Measurements from ENCODE around the gene MTR. TPM values are rescaled to one million over a fixed set of nuclear protein-coding genes. Genes with fewer than 3 reads are reported as not detected.

MTR gene
- total RNA-seq, 1 experiment from 2014 or later, result 14.2 TPM

DNA sequence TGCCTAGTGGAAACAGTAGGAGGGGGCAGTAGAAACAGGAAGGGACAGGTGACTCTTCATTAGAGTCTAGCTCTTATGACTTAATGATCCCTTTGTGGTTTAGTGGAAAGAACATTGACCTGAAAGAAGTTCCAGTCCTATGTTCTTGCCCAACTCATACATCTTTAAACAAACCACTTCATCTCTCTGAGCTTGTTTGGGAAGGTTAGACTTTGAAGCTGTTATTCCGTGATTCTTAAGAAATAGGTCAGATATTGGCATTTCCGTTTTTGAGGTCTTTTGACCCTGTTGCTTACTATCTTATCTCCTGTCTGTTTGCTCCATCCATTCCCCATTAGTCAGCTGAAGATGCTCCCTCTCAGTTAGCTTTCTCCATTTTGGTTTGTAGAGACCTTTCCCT, 38.5 kb downstream of the MTR start:
- BruUV-seq (replicated peaks), result no TSS peak

DNA sequence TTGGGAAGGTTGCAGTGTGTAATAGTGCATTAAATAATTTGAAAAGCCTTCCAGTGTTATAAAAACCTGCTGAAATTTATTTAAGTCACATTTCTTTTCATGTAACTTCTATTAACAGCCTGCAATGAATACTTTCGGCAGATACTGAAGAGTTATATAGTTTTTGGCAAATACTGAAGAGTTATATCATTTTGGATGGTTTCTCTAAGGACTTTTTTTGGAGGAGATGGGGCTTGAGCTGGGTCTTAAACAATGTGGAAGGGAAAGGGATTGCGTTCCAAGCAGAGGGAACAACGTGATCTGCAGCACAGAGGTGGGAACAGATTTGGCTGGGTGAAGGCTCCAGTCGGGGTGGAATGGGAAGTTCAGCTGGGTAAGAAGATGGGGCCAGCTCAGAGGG, 39.8 kb downstream of the MTR start:
- no peaks in the 10 kb centered on the region for H3K9me2 ChIP-seq (replicated peaks; ENCODE audit: low read length)
- no peaks in the 10 kb centered on the region for H3K79me2 ChIP-seq (ENCODE audit: low read length)
- H3K9ac ChIP-seq (ENCODE audit: low read length), result no peak overlapping the region
- ChIA-PET CTCF (no interaction called here), POLR2A (ENCODE audit: unreplicated experiment) (no interaction called here)
- H3F3A ChIP-seq (ENCODE audit: low read length, unreplicated experiment), result no peaks in the 10 kb centered on the region
- H3K4me2 ChIP-seq (ENCODE audit: low read length), result no peak overlapping the region
- H3K9me3 ChIP-seq (ENCODE audit: low read length), result no peaks in the 10 kb centered on the region
- no peak for ATAC-seq
- no peaks in the 10 kb centered on the region for H3K4me1 ChIP-seq (ENCODE audit: insufficient read depth, low read length)
- no peak overlapping the region for H3K27ac ChIP-seq (ENCODE audit: low read length)
- TF ChIP-seq EZH2phosphoT487 (IDR thresholded peaks at IDR 0.05; ENCODE audit: borderline replicate concordance, low read length), result no peak
- TF ChIP-seq CTCF (conservative IDR thresholded peaks at IDR 0.05; ENCODE audit: low read depth, low read length), result no peak
- TF ChIP-seq EZH2 (IDR thresholded peaks at IDR 0.05; ENCODE audit: low read length, unreplicated experiment), result no peak
- no peak for DNase-seq
- H3K36me3 ChIP-seq (ENCODE audit: low read depth, low read length), result peaks cover 11% of the 10 kb centered on the region
- BruUV-seq (replicated peaks), result no TSS peak
- no peak overlapping the region for H2AFZ ChIP-seq (ENCODE audit: low read length)
- intact Hi-C loops (cut with micrococcal nuclease), result no loop called here
- no peaks in the 10 kb centered on the region for H3K27me3 ChIP-seq (ENCODE audit: low read length)
- H4K20me1 ChIP-seq (ENCODE audit: low read length), result no peaks in the 10 kb centered on the region
- H3K4me3 ChIP-seq (ENCODE audit: low read length), result no peak overlapping the region

More for the DNA sequence above, 38.5 kb downstream of the MTR start:
- no peaks in the 10 kb centered on the region for H3K79me2 ChIP-seq (ENCODE audit: low read length)
- intact Hi-C loops (cut with micrococcal nuclease), result no loop called here
- H4K20me1 ChIP-seq (ENCODE audit: low read length), result no peaks in the 10 kb centered on the region
- TF ChIP-seq EZH2phosphoT487 (IDR thresholded peaks at IDR 0.05; ENCODE audit: borderline replicate concordance, low read length) (no peak), EZH2 (IDR thresholded peaks at IDR 0.05; ENCODE audit: low read length, unreplicated experiment) (no peak), CTCF (conservative IDR thresholded peaks at IDR 0.05; ENCODE audit: low read depth, low read length) (no peak)
- no peaks in the 10 kb centered on the region for H3K4me1 ChIP-seq (ENCODE audit: insufficient read depth, low read length)
- H3F3A ChIP-seq (ENCODE audit: low read length, unreplicated experiment), result no peaks in the 10 kb centered on the region
- H3K9me2 ChIP-seq (replicated peaks; ENCODE audit: low read length), result no peaks in the 10 kb centered on the region
- H3K4me2 ChIP-seq (ENCODE audit: low read length), result no peak overlapping the region
- no peak overlapping the region for H2AFZ ChIP-seq (ENCODE audit: low read length)
- peaks cover 4% of the 10 kb centered on the region; the same call in 1 of the 2 replicates for H3K36me3 ChIP-seq (ENCODE audit: low read depth, low read length)
- no peak overlapping the region for H3K9ac ChIP-seq (ENCODE audit: low read length)
- no peak for ATAC-seq
- no peaks in the 10 kb centered on the region for H3K27me3 ChIP-seq (ENCODE audit: low read length)
- POLR2A ChIA-PET (ENCODE audit: unreplicated experiment), result no interaction called here
- no peaks in the 10 kb centered on the region for H3K9me3 ChIP-seq (ENCODE audit: low read length)
- H3K4me3 ChIP-seq (ENCODE audit: low read length), result no peak overlapping the region
- CTCF ChIA-PET, result no interaction called here
- no peak overlapping the region for H3K27ac ChIP-seq (ENCODE audit: low read length)
- no peak for DNase-seq

DNA sequence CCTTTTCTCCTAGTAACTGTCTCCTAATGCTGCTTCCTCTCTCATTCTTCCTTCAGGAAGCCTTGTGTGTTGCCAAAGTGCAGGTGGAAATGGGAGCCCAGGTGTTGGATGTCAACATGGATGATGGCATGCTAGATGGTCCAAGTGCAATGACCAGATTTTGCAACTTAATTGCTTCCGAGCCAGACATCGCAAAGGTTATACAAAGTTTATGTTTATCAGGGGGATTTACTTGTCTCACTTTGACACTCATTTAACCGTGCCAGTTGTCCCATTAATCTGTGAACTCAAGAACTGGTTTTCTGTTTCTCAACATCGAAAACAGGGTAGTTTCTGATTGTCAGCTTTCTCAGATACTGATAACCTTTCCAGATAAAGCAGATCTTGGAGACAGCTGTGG, 40.4 kb downstream of the MTR start:
- DNase-seq, result no peak
- Histone ChIP-seq H3K9me2 (replicated peaks; ENCODE audit: low read length) (no peaks in the 10 kb centered on the region), H3K4me3 (ENCODE audit: low read length) (no peak overlapping the region), H3F3A (ENCODE audit: low read length, unreplicated experiment) (no peaks in the 10 kb centered on the region), H3K9me3 (ENCODE audit: low read length) (no peaks in the 10 kb centered on the region), H3K4me2 (ENCODE audit: low read length) (no peak overlapping the region), H4K20me1 (ENCODE audit: low read length) (no peaks in the 10 kb centered on the region), H3K79me2 (ENCODE audit: low read length) (no peaks in the 10 kb centered on the region), H3K36me3 (ENCODE audit: low read depth, low read length) (peaks cover 12% of the 10 kb centered on the region), H3K27me3 (ENCODE audit: low read length) (no peaks in the 10 kb centered on the region), H3K9ac (ENCODE audit: low read length) (no peak overlapping the region), H2AFZ (ENCODE audit: low read length) (no peak overlapping the region), H3K4me1 (ENCODE audit: insufficient read depth, low read length) (no peaks in the 10 kb centered on the region), H3K27ac (ENCODE audit: low read length) (no peak overlapping the region)
- TF ChIP-seq CTCF (conservative IDR thresholded peaks at IDR 0.05; ENCODE audit: low read depth, low read length) (no peak), EZH2 (IDR thresholded peaks at IDR 0.05; ENCODE audit: low read length, unreplicated experiment) (no peak), EZH2phosphoT487 (IDR thresholded peaks at IDR 0.05; ENCODE audit: borderline replicate concordance, low read length) (no peak)
- POLR2A ChIA-PET (ENCODE audit: unreplicated experiment), result no interaction called here
- intact Hi-C loops (cut with micrococcal nuclease), result no loop called here
- BruUV-seq (replicated peaks), result no TSS peak
- CTCF ChIA-PET, result no interaction called here
- ATAC-seq, result no peak
